GM23338 (cell line): ENCODE measurements around the gene ZMYND11.

ENCODE experiments used
- CREB1 ChIP-seq: fragments of 250-450 bp; sonication (Bioruptor Pico); IDR thresholded peaks from 2 replicates; pipeline ENCODE4 v1.5.0; 2020; ENCODE audit warnings: low read depth, mild to moderate bottlenecking, moderate library complexity
- CTCF ChIP-seq, 2 experiments: fragments of 200-600 bp in 1 of 2; sonication (generic) in 1 of 2; conservative IDR thresholded peaks; 2 replicates each; pipeline versions ENCODE4 v1.5.1 to v1.6.1; 2016 to 2017; ENCODE audit warnings: antibody characterized with exemption in 2 of 2, low read depth in 2 of 2, mild to moderate bottlenecking in 2 of 2, moderate library complexity in 1 of 2
- ETS1 ChIP-seq: IDR thresholded peaks from 2 replicates; pipeline ENCODE4 v1.6.1; 2016; ENCODE audit warnings: antibody characterized with exemption
- EZH2 ChIP-seq: fragments of 200-600 bp; sonication (generic); IDR thresholded peaks from one replicate; pipeline ENCODE4 v1.8.0; 2017; ENCODE audit warnings: antibody characterized with exemption, mild to moderate bottlenecking, low read depth; ENCODE audit not compliant: unreplicated experiment
- JUNB ChIP-seq: IDR thresholded peaks from one replicate; pipeline ENCODE4 v1.6.1; 2016; ENCODE audit warnings: antibody characterized with exemption; ENCODE audit not compliant: unreplicated experiment
- POLR2AphosphoS5 ChIP-seq: IDR thresholded peaks from 2 replicates; pipeline ENCODE4 v1.6.1; 2016; ENCODE audit warnings: antibody characterized with exemption, low read depth
- REST ChIP-seq: IDR thresholded peaks from one replicate; pipeline ENCODE4 v1.6.1; 2018; ENCODE audit warnings: antibody characterized with exemption; ENCODE audit not compliant: unreplicated experiment
- STAT1 ChIP-seq: IDR thresholded peaks from one replicate; pipeline ENCODE4 v1.6.1; 2016; ENCODE audit warnings: antibody characterized with exemption; ENCODE audit not compliant: unreplicated experiment
- ZNF462 ChIP-seq: fragments of 250-450 bp; sonication (Bioruptor Pico); IDR thresholded peaks from 2 replicates; pipeline ENCODE4 v1.5.0; 2020; ENCODE audit warnings: mild to moderate bottlenecking, moderate library complexity

- TF ChIP-seq CTCF (conservative IDR thresholded peaks at IDR 0.05; ENCODE audit: low read depth in 2 of 2) (no peak), STAT1 (no peak), POLR2AphosphoS5 (no peak), EZH2 (no peak), REST (no peak), ETS1 (no peak), JUNB (no peak), CREB1 (CRISPR knock-in tag) (no peak), ZNF462 (no peak)
Observed at GRCh38 chr10:92846-93245, 42.4 kb upstream of the ZMYND11 start.
